ENCODE measurements around the gene LHX6. TPM values are rescaled to one million over a fixed set of nuclear protein-coding genes. Genes with fewer than 3 reads are reported as not detected.

Gene LHX6
- total RNA-seq, 1 experiment from 2014 or later, result 0.69 TPM

Other genes starting within 250 kb of the LHX6 start
- gene TTLL11, start 135.6 kb downstream of the LHX6 start, total RNA-seq (2014; rRNA removed; shearing (Covaris generic)), result 3.5 and 5.6 TPM in 2 replicates
- 56.7 and 74.4 TPM in 2 replicates for gene NDUFA8, start 69.2 kb downstream of the LHX6 start, total RNA-seq (2014; rRNA removed; shearing (Covaris generic))
- not detected in 2 replicates for gene MORN5, start 69.0 kb downstream of the LHX6 start, total RNA-seq (2014; rRNA removed; shearing (Covaris generic))
- 21.8 and 22.3 TPM in 2 replicates for gene RBM18, start 35.9 kb upstream of the LHX6 start, total RNA-seq (2014; rRNA removed; shearing (Covaris generic))
- gene MRRF, start 35.9 kb upstream of the LHX6 start, total RNA-seq (2014; rRNA removed; shearing (Covaris generic)), result 50.6 and 61.0 TPM in 2 replicates
- 0.51 TPM in 1 of 2 replicates, not detected in the other for gene PTGS1, start 142.1 kb upstream of the LHX6 start, total RNA-seq (2014; rRNA removed; shearing (Covaris generic))
- gene OR1J1, start 249.0 kb upstream of the LHX6 start, total RNA-seq (2014; rRNA removed; shearing (Covaris generic)), result not detected in 2 replicates

Data from Daoy (cell line).